Mesenteric fat pad (tissue), 1 donor: Measurements from ENCODE around the gene FAM20C. TPM values are rescaled to one million over a fixed set of nuclear protein-coding genes. Genes with fewer than 3 reads are reported as not detected.
"Not testable (repeated sequence)": the region's sequence is repeated elsewhere in the genome, so short reads cannot be mapped to it uniquely, and the experiment has no call there.

Source experiments
- DNase-seq: peaks from one replicate; pipeline ENCODE4 v3.0.0-alpha.2; 2020; ENCODE audit warnings: low spot score
- total RNA-seq: library from RNA; stranded (reverse); fragmentation: NEBNext Ultra II Directional; extraction: Animal tissue kit (Norgen Biotek cat#: 25700); gene quantifications from one replicate; pipeline ENCODE4 v1.2.1, GENCODE V29; 2021
- donor health status: DM: yes; HTN: yes; CAD: no.

FAM20C gene
- total RNA-seq, 1 donor from 2014 or later: 121 TPM

GRCh38 chr7:255038-255435, 62.7 kb downstream of the FAM20C start:
- no peak for DNase-seq

- no peak for DNase-seq
These were observed 63.5 kb downstream of the FAM20C start for GRCh38 chr7:255721-256361.

- no peak for DNase-seq
These were observed 64.1 kb downstream of the FAM20C start for GRCh38 chr7:256461-256940.

- no peak for DNase-seq
These were observed 64.7 kb downstream of the FAM20C start for GRCh38 chr7:256981-257646.

GRCh38 chr7:257647-257992, 65.2 kb downstream of the FAM20C start:
- no peak for DNase-seq

- DNase-seq: no peak
These were observed 66.3 kb downstream of the FAM20C start for GRCh38 chr7:258476-259190.

- DNase-seq: no peak
These were observed 66.8 kb downstream of the FAM20C start for GRCh38 chr7:259191-259505.

GRCh38 chr7:259751-260405, 67.5 kb downstream of the FAM20C start:
- DNase-seq: no peak

GRCh38 chr7:260441-261281, 68.3 kb downstream of the FAM20C start:
- no peak for DNase-seq

GRCh38 chr7:261341-262250, 69.2 kb downstream of the FAM20C start:
- no peak for DNase-seq

- no peak for DNase-seq
These were observed 69.8 kb downstream of the FAM20C start for GRCh38 chr7:262251-262572.

- DNase-seq: not testable (repeated sequence)
These were observed 70.4 kb downstream of the FAM20C start for GRCh38 chr7:262631-263311.

- not testable (repeated sequence) for DNase-seq
These were observed 71.3 kb downstream of the FAM20C start for GRCh38 chr7:263483-264351.

- no peak for DNase-seq
These were observed 72.3 kb downstream of the FAM20C start for GRCh38 chr7:264541-265191.

GRCh38 chr7:265192-265997, 73.0 kb downstream of the FAM20C start:
- no peak for DNase-seq

- DNase-seq: no peak
These were observed 73.9 kb downstream of the FAM20C start for GRCh38 chr7:265998-266850.
